Measurements from ENCODE around the gene PFN1. TPM values are rescaled to one million over a fixed set of nuclear protein-coding genes. Genes with fewer than 3 reads are reported as not detected.

PFN1 gene
- total and polyA plus RNA-seq, 2 experiments from 2014 or later = 244 to 706 TPM

GRCh38 chr17:4969551-4970173, 21.3 kb upstream of the PFN1 start:
- DNase-seq (ENCODE audit: low spot score) = peak; percentile 67
- H3K9me3 ChIP-seq (ENCODE audit: low read depth) = no peaks in the 10 kb centered on the region
- no peaks in the 10 kb centered on the region for H3K36me3 ChIP-seq (replicated peaks; ENCODE audit: insufficient read depth, low read depth)
- H3K4me2 ChIP-seq = peak overlapping the region; percentile 89
- H4K20me1 ChIP-seq (ENCODE audit: insufficient read depth, poor library complexity, severe bottlenecking) = no peaks in the 10 kb centered on the region
- TF ChIP-seq, protein P1, sequence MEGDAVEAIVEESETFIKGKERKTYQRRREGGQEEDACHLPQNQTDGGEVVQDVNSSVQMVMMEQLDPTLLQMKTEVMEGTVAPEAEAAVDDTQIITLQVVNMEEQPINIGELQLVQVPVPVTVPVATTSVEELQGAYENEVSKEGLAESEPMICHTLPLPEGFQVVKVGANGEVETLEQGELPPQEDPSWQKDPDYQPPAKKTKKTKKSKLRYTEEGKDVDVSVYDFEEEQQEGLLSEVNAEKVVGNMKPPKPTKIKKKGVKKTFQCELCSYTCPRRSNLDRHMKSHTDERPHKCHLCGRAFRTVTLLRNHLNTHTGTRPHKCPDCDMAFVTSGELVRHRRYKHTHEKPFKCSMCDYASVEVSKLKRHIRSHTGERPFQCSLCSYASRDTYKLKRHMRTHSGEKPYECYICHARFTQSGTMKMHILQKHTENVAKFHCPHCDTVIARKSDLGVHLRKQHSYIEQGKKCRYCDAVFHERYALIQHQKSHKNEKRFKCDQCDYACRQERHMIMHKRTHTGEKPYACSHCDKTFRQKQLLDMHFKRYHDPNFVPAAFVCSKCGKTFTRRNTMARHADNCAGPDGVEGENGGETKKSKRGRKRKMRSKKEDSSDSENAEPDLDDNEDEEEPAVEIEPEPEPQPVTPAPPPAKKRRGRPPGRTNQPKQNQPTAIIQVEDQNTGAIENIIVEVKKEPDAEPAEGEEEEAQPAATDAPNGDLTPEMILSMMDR (IDR thresholded peaks at IDR 0.05; ENCODE audit: poor library complexity) = no peak
- TF ChIP-seq EZH2phosphoT487 (IDR thresholded peaks at IDR 0.05; ENCODE audit: low read depth, severe bottlenecking, unreplicated experiment) (no peak), EZH2 (IDR thresholded peaks at IDR 0.05; ENCODE audit: borderline replicate concordance) (no peak)
- H3K27ac ChIP-seq = peak overlapping the region; percentile 93
- no peak overlapping the region for H2AFZ ChIP-seq
- no peaks in the 10 kb centered on the region for H3K9me2 ChIP-seq (replicated peaks; ENCODE audit: insufficient read depth)
- H3K79me2 ChIP-seq = peaks cover 70% of the 10 kb centered on the region
- 63% methylated on average over 16 of the region's 16 CpGs for WGBS (ENCODE audit: low lambda C conversion rate, missing lambda C conversion rate)
- H3K4me1 ChIP-seq (ENCODE audit: insufficient read depth) = peaks cover 22% of the 10 kb centered on the region
- no peaks in the 10 kb centered on the region for H3K27me3 ChIP-seq
- H3K4me3 ChIP-seq = no peak overlapping the region

DNA sequence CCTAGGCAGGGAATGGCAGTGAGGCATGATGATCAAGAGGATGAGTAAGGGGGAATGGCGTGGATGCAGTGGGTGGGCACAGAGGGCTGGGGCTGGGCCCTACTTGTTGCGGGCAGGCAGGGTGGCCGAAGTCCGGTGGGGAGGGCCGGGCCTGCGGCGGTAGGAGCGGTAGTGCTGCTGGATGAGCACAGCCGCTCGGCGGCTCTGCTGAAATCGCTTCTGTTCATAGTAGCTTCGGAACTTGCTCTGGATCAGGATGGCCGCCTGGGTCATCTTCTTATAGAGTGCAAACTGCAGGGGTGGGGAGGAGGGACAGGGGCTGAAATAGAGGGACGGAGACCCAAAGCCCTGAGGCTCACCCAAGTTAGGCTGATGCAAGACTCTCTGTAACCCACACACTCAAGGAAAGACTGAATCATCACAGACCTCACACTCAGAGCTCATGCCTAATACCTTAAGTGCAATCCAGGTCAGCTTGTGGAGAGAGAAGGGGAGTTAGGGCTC, 20.8 kb upstream of the PFN1 start:
- Histone ChIP-seq H3K9me3 (ENCODE audit: low read depth) (no peaks in the 10 kb centered on the region), H3K79me2 (peaks cover 73% of the 10 kb centered on the region), H3K9me2 (replicated peaks; ENCODE audit: insufficient read depth) (no peaks in the 10 kb centered on the region), H2AFZ (no peak overlapping the region), H3K4me2 (peak overlapping the region; percentile 89), H4K20me1 (ENCODE audit: insufficient read depth, poor library complexity, severe bottlenecking) (no peaks in the 10 kb centered on the region), H3K27me3 (no peaks in the 10 kb centered on the region), H3K36me3 (replicated peaks; ENCODE audit: insufficient read depth, low read depth) (no peaks in the 10 kb centered on the region), H3K27ac (peak overlapping the region; percentile 93), H3K4me1 (ENCODE audit: insufficient read depth) (peaks cover 22% of the 10 kb centered on the region), H3K4me3 (peak overlapping the region; percentile 46)
- 7% methylated on average over 9 of the region's 15 CpGs for WGBS (ENCODE audit: low lambda C conversion rate, missing lambda C conversion rate)
- peak; percentile 79 for DNase-seq (ENCODE audit: low spot score)
- TF ChIP-seq EZH2phosphoT487 (IDR thresholded peaks at IDR 0.05; ENCODE audit: low read depth, severe bottlenecking, unreplicated experiment) (no peak), EZH2 (IDR thresholded peaks at IDR 0.05; ENCODE audit: borderline replicate concordance) (no peak)
- TF ChIP-seq, protein P1 (IDR thresholded peaks at IDR 0.05; ENCODE audit: poor library complexity) = no peak

DNA sequence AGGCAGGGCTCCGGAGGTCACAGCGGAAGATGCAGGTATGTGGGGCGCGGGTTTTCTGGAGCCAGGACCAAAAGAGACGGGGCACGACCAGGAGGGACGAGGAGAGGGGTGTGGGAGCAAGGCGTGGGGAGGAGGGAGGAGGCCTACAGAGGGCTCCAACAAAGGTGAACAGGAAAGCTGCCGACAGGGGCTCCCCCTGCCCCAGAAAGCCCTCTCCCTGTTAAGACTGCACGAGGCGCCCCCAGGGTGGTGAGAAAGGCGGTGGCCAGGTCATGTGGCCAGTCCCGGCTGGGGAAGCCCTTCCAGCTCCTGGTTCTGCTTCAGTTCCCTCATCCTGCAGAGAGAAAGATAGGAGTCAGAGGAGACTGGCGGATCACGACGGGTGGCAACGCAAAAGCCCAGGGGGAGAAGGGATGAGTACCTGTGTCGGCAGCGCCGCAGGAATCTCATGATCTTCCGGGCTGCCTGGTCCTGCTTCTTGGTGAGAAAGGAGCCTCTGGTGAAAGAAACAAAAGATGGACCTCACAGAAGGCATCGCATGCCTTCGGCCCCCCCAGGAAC, 20.2 kb upstream of the PFN1 start:
- H3K36me3 ChIP-seq (replicated peaks; ENCODE audit: insufficient read depth, low read depth) = no peaks in the 10 kb centered on the region
- H3K4me3 ChIP-seq = peak overlapping the region; percentile 46
- no peaks in the 10 kb centered on the region for H4K20me1 ChIP-seq (ENCODE audit: insufficient read depth, poor library complexity, severe bottlenecking)
- H2AFZ ChIP-seq = peak overlapping the region; percentile 6
- DNase-seq (ENCODE audit: low spot score) = peak; percentile 57
- H3K27me3 ChIP-seq = no peaks in the 10 kb centered on the region
- TF ChIP-seq, protein P1 (IDR thresholded peaks at IDR 0.05; ENCODE audit: poor library complexity) = no peak
- TF ChIP-seq EZH2phosphoT487 (IDR thresholded peaks at IDR 0.05; ENCODE audit: low read depth, severe bottlenecking, unreplicated experiment) (no peak), EZH2 (IDR thresholded peaks at IDR 0.05; ENCODE audit: borderline replicate concordance) (no peak)
- H3K9me2 ChIP-seq (replicated peaks; ENCODE audit: insufficient read depth) = no peaks in the 10 kb centered on the region
- no peaks in the 10 kb centered on the region for H3K9me3 ChIP-seq (ENCODE audit: low read depth)
- peak overlapping the region; percentile 89 for H3K4me2 ChIP-seq
- H3K4me1 ChIP-seq (ENCODE audit: insufficient read depth) = peaks cover 22% of the 10 kb centered on the region
- peaks cover 78% of the 10 kb centered on the region for H3K79me2 ChIP-seq
- H3K27ac ChIP-seq = peak overlapping the region; percentile 93
- 2% methylated on average over 18 of the region's 23 CpGs for WGBS (ENCODE audit: low lambda C conversion rate, missing lambda C conversion rate)
